ENCODE data around the gene MTUS2.

MTUS2 gene

GRCh38 chr13:29494520-29494919 is 674.4 kb downstream of the MTUS2 start:
- DNase-seq, result no peak

- no peak for DNase-seq
These were observed 676.1 kb downstream of the MTUS2 start for GRCh38 chr13:29496241-29496712.

- no peak for DNase-seq
These were observed 677.1 kb downstream of the MTUS2 start for GRCh38 chr13:29497137-29497654.

GRCh38 chr13:29498426-29499040 is 678.4 kb downstream of the MTUS2 start:
- no peak for DNase-seq

- DNase-seq, result no peak
These were observed 679.5 kb downstream of the MTUS2 start for GRCh38 chr13:29499506-29500165.

GRCh38 chr13:29500386-29500785 is 680.2 kb downstream of the MTUS2 start:
- DNase-seq, result no peak

- DNase-seq, result no peak
These were observed 681.5 kb downstream of the MTUS2 start for GRCh38 chr13:29501674-29502073.

- no peak for DNase-seq
These were observed 682.4 kb downstream of the MTUS2 start for GRCh38 chr13:29502391-29503008.

- DNase-seq, result no peak
These were observed 683.1 kb downstream of the MTUS2 start for GRCh38 chr13:29503041-29503837.

GRCh38 chr13:29504691-29505090 is 684.6 kb downstream of the MTUS2 start:
- no peak for DNase-seq

GRCh38 chr13:29505511-29505910 is 685.4 kb downstream of the MTUS2 start:
- DNase-seq, result no peak

GRCh38 chr13:29505950-29506349 is 685.8 kb downstream of the MTUS2 start:
- DNase-seq, result no peak

- no peak for DNase-seq
These were observed 687.2 kb downstream of the MTUS2 start for GRCh38 chr13:29507356-29507755.

GRCh38 chr13:29508130-29508875 is 688.2 kb downstream of the MTUS2 start:
- DNase-seq, result peak; percentile 58

GRCh38 chr13:29508876-29509252 is 688.7 kb downstream of the MTUS2 start:
- DNase-seq, result no peak

GRCh38 chr13:29509999-29510589 is 690.0 kb downstream of the MTUS2 start:
- DNase-seq, result no peak

- DNase-seq, result no peak
These were observed 690.5 kb downstream of the MTUS2 start for GRCh38 chr13:29510651-29511084.

GRCh38 chr13:29511106-29511796 is 691.1 kb downstream of the MTUS2 start:
- no peak for DNase-seq

GRCh38 chr13:29511980-29512379 is 691.8 kb downstream of the MTUS2 start:
- no peak for DNase-seq

- no peak for DNase-seq
These were observed 693.2 kb downstream of the MTUS2 start for GRCh38 chr13:29513002-29513980.

Data from activated effector memory CD4-positive, alpha-beta T cell treated with Interleukin-2 at 50 U/mL for 16 hours (primary cell).